ENCODE measurements around the gene TRAPPC13. TPM values are rescaled to one million over a fixed set of nuclear protein-coding genes. Genes with fewer than 3 reads are reported as not detected.
"Not testable (repeated sequence)": the region's sequence is repeated elsewhere in the genome, so short reads cannot be mapped to it uniquely, and the experiment has no call there.

The TRAPPC13 gene
- total and polyA plus RNA-seq, 2 of the 4 experiments (the other 2 are of a cell fraction), result 10.1 to 17.2 TPM

GRCh38 chr5:65676056-65676455, 51.2 kb downstream of the TRAPPC13 start:
- DNase-seq; H2AK5ac ChIP-seq (ENCODE audit: low read depth, low read length); H3K36me3 ChIP-seq (ENCODE audit: control insufficient read depth, insufficient read depth, low read length); H3K23ac ChIP-seq (ENCODE audit: low read depth, low read length); H3K27me3 ChIP-seq (ENCODE audit: control insufficient read depth, insufficient read depth, low read length); H2BK15ac ChIP-seq (ENCODE audit: low read depth, low read length); H3K18ac ChIP-seq (ENCODE audit: low read depth, low read length); H3K27ac ChIP-seq (ENCODE audit: insufficient read depth, low read length); H4K8ac ChIP-seq (ENCODE audit: low read depth in 2 of 2, low read length in 2 of 2); in situ Hi-C loops (cut with MboI; ENCODE audit: low sequenced_read_pairs); ATAC-seq (ENCODE audit: low read depth); H3K4me2 ChIP-seq (ENCODE audit: low read depth, low read length); H4K5ac ChIP-seq (ENCODE audit: low read depth, low read length); H2BK20ac ChIP-seq (ENCODE audit: low read depth, low read length); H2BK120ac ChIP-seq (ENCODE audit: low read depth, low read length); H3K14ac ChIP-seq (replicated peaks; ENCODE audit: low read depth, low read length); dilution Hi-C loops (cut with HindIII; ENCODE audit: low sequenced_read_pairs, unreplicated experiment); POLR2A ChIA-PET (ENCODE audit: unreplicated experiment); H3K9me3 ChIP-seq (ENCODE audit: control insufficient read depth, insufficient read depth, low read length); H4K20me1 ChIP-seq (ENCODE audit: insufficient read depth, low read length); H3K9ac ChIP-seq (ENCODE audit: low read depth, low read length); BruUV-seq (replicated peaks); H3K4me3 ChIP-seq (ENCODE audit: insufficient read depth, low read depth, low read length); H3K9me1 ChIP-seq (ENCODE audit: insufficient read depth, low read length); H4K91ac ChIP-seq (ENCODE audit: insufficient read depth, low read depth, low read length); H2BK5ac ChIP-seq (ENCODE audit: low read depth, low read length, poor library complexity, severe bottlenecking); H3K4me1 ChIP-seq (ENCODE audit: control insufficient read depth, insufficient read depth, low read length); H2AK9ac ChIP-seq (replicated peaks; ENCODE audit: low read depth, low read length, poor library complexity); H3K4ac ChIP-seq (ENCODE audit: low read depth, low read length); intact Hi-C loops (cut with micrococcal nuclease); H2AFZ ChIP-seq (replicated peaks; ENCODE audit: low read length, poor library complexity); H3K56ac ChIP-seq (ENCODE audit: extremely low read depth, insufficient read depth, low read length): not testable (repeated sequence)
- no CpG with 5 or more reads among the region's 3 CpGs for WGBS, 2 experiments (ENCODE audit: extremely low coverage in 2 of 2, insufficient read length in 1 of 2)
- CTCF ChIA-PET, result interaction anchor here (0.6 to 1.0 kb wide), 4 partner anchors 13 to 345 kb away, joined by 3 to 6 read pairs (median 3); no protein-coding TSS in a partner anchor
- peaks cover 2 to 11% of the 10 kb centered on the region in 2 experiments; a peak in 1 of 4 replicates for H3K79me1 ChIP-seq (ENCODE audit: low read depth in 1 of 2, low read length in 2 of 2)
